Fibroblast of lung (primary cell): ENCODE measurements around the gene PHLDB1. TPM values are rescaled to one million over a fixed set of nuclear protein-coding genes. Genes with fewer than 3 reads are reported as not detected.

Experiments
- DNase-seq, 2 donors: peaks; one replicate each; pipeline versions ENCODE4 v3.0.0 to v3.0.0-alpha.2; 2010; ENCODE audit warnings: low read depth in 2 of 2
- H2AFZ ChIP-seq: 2 replicates; pipeline ENCODE4 v1.5.1; 2012; ENCODE audit warnings: low read length, control low read depth, inconsistent platforms
- H3K27ac ChIP-seq: 2 replicates; pipeline ENCODE4 v1.5.1; 2011; ENCODE audit warnings: low read length, control low read depth; ENCODE audit not compliant: insufficient read depth
- H3K27me3 ChIP-seq: 2 replicates; pipeline ENCODE4 v1.5.1; 2011; ENCODE audit warnings: mild to moderate bottlenecking, low read length; ENCODE audit not compliant: control insufficient read depth, insufficient read depth
- H3K36me3 ChIP-seq: 2 replicates; pipeline ENCODE4 v1.5.1; 2011; ENCODE audit warnings: low read length; ENCODE audit not compliant: control insufficient read depth, insufficient read depth
- H3K4me1 ChIP-seq: 2 replicates; pipeline ENCODE4 v1.5.1; 2011; ENCODE audit warnings: low read length; ENCODE audit not compliant: control insufficient read depth, insufficient read depth; ENCODE audit errors: extremely low read depth
- H3K4me2 ChIP-seq: 2 replicates; pipeline ENCODE4 v1.5.1; 2011; ENCODE audit warnings: low read length, control low read depth; ENCODE audit not compliant: insufficient read depth; ENCODE audit errors: extremely low read depth
- H3K4me3 ChIP-seq, 4 experiments: fragments of 200-600 bp in 1 of 4; sonication (generic) in 1 of 4; replicated peaks in 1 of 4; 2 replicates each; pipeline ENCODE4 v1.5.1; 2011 to 2016; ENCODE audit warnings: low read length in 4 of 4, low read depth in 3 of 4, mild to moderate bottlenecking in 3 of 4, control low read depth in 2 of 4, inconsistent platforms in 1 of 4, mixed read lengths in 1 of 4; ENCODE audit not compliant: insufficient read depth in 1 of 4; ENCODE audit errors: control extremely low read depth in 1 of 4
- H3K79me2 ChIP-seq: 2 replicates; pipeline ENCODE4 v1.5.1; 2012; ENCODE audit warnings: mild to moderate bottlenecking, low read length, inconsistent platforms; ENCODE audit not compliant: control insufficient read depth, insufficient read depth
- H3K9ac ChIP-seq: 2 replicates; pipeline ENCODE4 v1.5.1; 2011; ENCODE audit warnings: mild to moderate bottlenecking, low read length, control low read depth; ENCODE audit not compliant: insufficient read depth
- H3K9me3 ChIP-seq: 2 replicates; pipeline ENCODE4 v1.5.1; 2012; ENCODE audit warnings: low read depth, low read length; ENCODE audit not compliant: control insufficient read depth, insufficient read depth
- H4K20me1 ChIP-seq: 2 replicates; pipeline ENCODE4 v1.5.1; 2011; ENCODE audit warnings: low read length; ENCODE audit not compliant: control insufficient read depth, insufficient read depth; ENCODE audit errors: extremely low read depth
- EZH2 ChIP-seq: IDR thresholded peaks from 2 replicates; pipeline ENCODE4 v1.5.1; 2012; ENCODE audit warnings: low read length, control low read depth, mild to moderate bottlenecking; ENCODE audit errors: missing control alignments
- polyA plus RNA-seq, 2 donors: library from polyadenylated mRNA; depleted of rRNA in 1 of 2; stranded (reverse) in 1 of 2; unstranded in 1 of 2; fragments of >200 nt; gene quantifications; 2 replicates each; pipeline ENCODE4 v1.2.1, GENCODE V29; 2011 to 2012; ENCODE audit warnings: missing spikeins in 1 of 2
- total RNA-seq: library from RNA; depleted of rRNA; stranded (reverse); fragments of >200 nt; gene quantifications from 2 replicates; pipeline ENCODE4 v1.2.1, GENCODE V29; 2014
- TF ChIP-seq, protein P1 (sequence below), 2 donors: IDR thresholded peaks in 1 of 2; conservative IDR thresholded peaks in 1 of 2; 1 replicate in 1 of 2; 2 replicates in 1 of 2; pipeline ENCODE4 v1.5.1; 2011 to 2012; ENCODE audit warnings: low read length in 2 of 2, control low read depth in 1 of 2, inconsistent platforms in 1 of 2, low read depth in 1 of 2, mild to moderate bottlenecking in 1 of 2

PHLDB1 gene
- total and polyA plus RNA-seq, 2 donors (not counting 1 experiment from before 2014, with no cell fraction given): 51.4 to 59.0 TPM

DNA sequence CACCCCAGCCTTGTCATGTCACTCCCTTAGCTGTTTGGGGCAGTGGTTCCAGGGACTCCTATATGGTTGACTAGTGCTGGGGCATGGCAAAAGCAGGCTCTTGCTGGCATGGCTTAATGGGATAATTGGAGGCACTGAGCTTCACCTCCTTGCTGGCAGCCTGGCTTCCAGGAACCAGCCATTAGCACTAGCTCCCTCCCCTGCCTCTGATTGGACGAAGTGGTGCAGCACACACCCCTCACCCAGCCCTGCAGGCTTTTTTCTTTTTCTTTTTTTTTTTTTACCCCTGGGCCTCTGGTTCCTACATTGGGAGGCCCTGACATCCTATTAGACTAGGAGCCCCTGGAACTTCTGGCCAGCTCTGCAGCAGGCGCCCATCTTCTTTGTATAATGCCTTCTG lies 18.6 kb downstream of the PHLDB1 start:
- H3K9ac ChIP-seq: no peak overlapping the region
- no peak overlapping the region for H3K27ac ChIP-seq
- H3K36me3 ChIP-seq: peaks cover 40% of the 10 kb centered on the region
- H3K4me1 ChIP-seq: peaks cover 16% of the 10 kb centered on the region
- H3K27me3 ChIP-seq: no peaks in the 10 kb centered on the region
- peaks cover 21% of the 10 kb centered on the region for H3K79me2 ChIP-seq
- H4K20me1 ChIP-seq: no peaks in the 10 kb centered on the region
- H3K4me3 ChIP-seq: no peak overlapping the region
- TF ChIP-seq, protein P1, sequence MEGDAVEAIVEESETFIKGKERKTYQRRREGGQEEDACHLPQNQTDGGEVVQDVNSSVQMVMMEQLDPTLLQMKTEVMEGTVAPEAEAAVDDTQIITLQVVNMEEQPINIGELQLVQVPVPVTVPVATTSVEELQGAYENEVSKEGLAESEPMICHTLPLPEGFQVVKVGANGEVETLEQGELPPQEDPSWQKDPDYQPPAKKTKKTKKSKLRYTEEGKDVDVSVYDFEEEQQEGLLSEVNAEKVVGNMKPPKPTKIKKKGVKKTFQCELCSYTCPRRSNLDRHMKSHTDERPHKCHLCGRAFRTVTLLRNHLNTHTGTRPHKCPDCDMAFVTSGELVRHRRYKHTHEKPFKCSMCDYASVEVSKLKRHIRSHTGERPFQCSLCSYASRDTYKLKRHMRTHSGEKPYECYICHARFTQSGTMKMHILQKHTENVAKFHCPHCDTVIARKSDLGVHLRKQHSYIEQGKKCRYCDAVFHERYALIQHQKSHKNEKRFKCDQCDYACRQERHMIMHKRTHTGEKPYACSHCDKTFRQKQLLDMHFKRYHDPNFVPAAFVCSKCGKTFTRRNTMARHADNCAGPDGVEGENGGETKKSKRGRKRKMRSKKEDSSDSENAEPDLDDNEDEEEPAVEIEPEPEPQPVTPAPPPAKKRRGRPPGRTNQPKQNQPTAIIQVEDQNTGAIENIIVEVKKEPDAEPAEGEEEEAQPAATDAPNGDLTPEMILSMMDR (conservative IDR thresholded peaks at IDR 0.05 in 1 of 2, IDR thresholded peaks at IDR 0.05 in 1 of 2; ENCODE audit: low read depth in 1 of 2, low read length in 2 of 2): no peak
- TF ChIP-seq EZH2: no peak
- no peaks in the 10 kb centered on the region for H3K9me3 ChIP-seq
- no peak for DNase-seq
- H3K4me2 ChIP-seq: no peak overlapping the region
- no peak overlapping the region for H2AFZ ChIP-seq

DNA sequence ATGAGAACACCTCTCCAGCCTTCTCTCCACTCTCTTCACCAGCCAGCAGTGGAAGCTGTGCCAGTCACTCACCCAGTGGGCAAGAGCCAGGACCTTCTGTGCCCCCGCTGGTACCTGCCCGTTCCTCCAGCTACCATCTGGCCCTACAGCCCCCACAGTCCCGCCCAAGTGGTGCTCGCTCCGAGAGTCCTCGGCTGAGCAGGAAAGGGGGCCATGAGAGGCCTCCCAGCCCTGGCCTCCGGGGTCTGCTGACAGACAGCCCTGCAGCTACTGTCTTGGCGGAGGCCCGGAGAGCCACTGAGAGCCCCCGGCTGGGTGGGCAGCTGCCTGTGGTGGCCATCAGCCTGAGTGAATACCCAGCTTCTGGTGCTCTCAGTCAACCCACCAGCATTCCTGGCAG lies 20.2 kb downstream of the PHLDB1 start:
- no peak overlapping the region for H3K4me3 ChIP-seq
- no peaks in the 10 kb centered on the region for H3K27me3 ChIP-seq
- peaks cover 12% of the 10 kb centered on the region for H3K79me2 ChIP-seq
- H3K9ac ChIP-seq: no peak overlapping the region
- H3K4me2 ChIP-seq: no peak overlapping the region
- DNase-seq: no peak
- no peak overlapping the region for H2AFZ ChIP-seq
- H3K4me1 ChIP-seq: peaks cover 7% of the 10 kb centered on the region
- H3K9me3 ChIP-seq: no peaks in the 10 kb centered on the region
- no peak overlapping the region for H3K27ac ChIP-seq
- no peaks in the 10 kb centered on the region for H4K20me1 ChIP-seq
- TF ChIP-seq, protein P1 (conservative IDR thresholded peaks at IDR 0.05 in 1 of 2, IDR thresholded peaks at IDR 0.05 in 1 of 2; ENCODE audit: low read depth in 1 of 2, low read length in 2 of 2): no peak
- TF ChIP-seq EZH2: no peak
- H3K36me3 ChIP-seq: peaks cover 51% of the 10 kb centered on the region

- H3K9me3 ChIP-seq: no peaks in the 10 kb centered on the region
- peaks cover 51% of the 10 kb centered on the region for H3K36me3 ChIP-seq
- no peak overlapping the region for H2AFZ ChIP-seq
- H3K9ac ChIP-seq: no peak overlapping the region
- no peaks in the 10 kb centered on the region for H3K27me3 ChIP-seq
- peaks cover 9% of the 10 kb centered on the region for H3K79me2 ChIP-seq
- no peak for DNase-seq
- peaks cover 2% of the 10 kb centered on the region for H3K4me1 ChIP-seq
- H3K4me2 ChIP-seq: no peak overlapping the region
- TF ChIP-seq EZH2: no peak
- TF ChIP-seq, protein P1 (conservative IDR thresholded peaks at IDR 0.05 in 1 of 2, IDR thresholded peaks at IDR 0.05 in 1 of 2; ENCODE audit: low read depth in 1 of 2, low read length in 2 of 2): no peak
- no peak overlapping the region for H3K27ac ChIP-seq
- H3K4me3 ChIP-seq: no peak overlapping the region
- H4K20me1 ChIP-seq: no peaks in the 10 kb centered on the region
Measured at GRCh38 chr11:118628031-118628430, 20.6 kb downstream of the PHLDB1 start.
